NB4 (cell line): ENCODE results near the gene CDC42EP5.

Experiments used
- DNase-seq: peaks from one replicate; pipeline ENCODE4 v3.0.0; 2010; ENCODE audit warnings: low read depth
- H3K4me3 ChIP-seq: one replicate; pipeline ENCODE4 v1.5.1; 2011; ENCODE audit warnings: mild to moderate bottlenecking, low read depth, low read length, moderate library complexity
- MYC ChIP-seq: IDR thresholded peaks from 2 replicates; pipeline ENCODE4 v1.6.1; 2011; ENCODE audit warnings: low read depth, low read length
- POLR2A ChIP-seq: IDR thresholded peaks from 2 replicates; pipeline ENCODE4 v1.6.1; 2011; ENCODE audit warnings: mild to moderate bottlenecking; ENCODE audit not compliant: insufficient read length; ENCODE audit errors: extremely low read depth
- TF ChIP-seq, protein P1 (sequence below): IDR thresholded peaks from 2 replicates; pipeline ENCODE4 v1.6.1; 2011; ENCODE audit warnings: low read depth, low read length
- TF ChIP-seq, protein P2 (sequence below): IDR thresholded peaks from one replicate; pipeline ENCODE4 v1.5.1; 2012; ENCODE audit warnings: low read depth, low read length

Gene CDC42EP5

DNA sequence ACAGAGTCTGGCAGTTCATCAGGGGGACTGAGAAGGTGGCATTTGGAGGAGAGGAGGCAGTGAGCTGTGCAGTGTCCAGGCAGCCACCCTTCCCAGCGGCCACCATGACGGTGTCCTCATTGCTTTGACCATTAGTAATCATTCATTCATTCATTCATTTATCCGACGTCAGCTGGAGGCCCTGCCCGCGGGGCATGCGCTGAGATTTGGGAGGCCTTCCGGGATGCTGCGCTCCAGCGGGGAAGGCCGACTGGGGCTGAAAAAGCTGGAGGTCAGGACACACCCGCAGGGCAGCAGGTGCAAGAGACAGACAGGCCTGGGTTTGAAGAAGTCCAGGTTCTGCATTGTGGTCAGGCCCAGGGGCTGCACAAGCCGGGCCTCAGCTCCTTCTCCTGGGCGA lies 48.9 kb downstream of the CDC42EP5 start:
- no peak overlapping the region for H3K4me3 ChIP-seq
- TF ChIP-seq POLR2A (no peak), MYC (no peak)
- TF ChIP-seq, protein P1, sequence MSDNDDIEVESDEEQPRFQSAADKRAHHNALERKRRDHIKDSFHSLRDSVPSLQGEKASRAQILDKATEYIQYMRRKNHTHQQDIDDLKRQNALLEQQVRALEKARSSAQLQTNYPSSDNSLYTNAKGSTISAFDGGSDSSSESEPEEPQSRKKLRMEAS, result no peak
- TF ChIP-seq, protein P2, sequence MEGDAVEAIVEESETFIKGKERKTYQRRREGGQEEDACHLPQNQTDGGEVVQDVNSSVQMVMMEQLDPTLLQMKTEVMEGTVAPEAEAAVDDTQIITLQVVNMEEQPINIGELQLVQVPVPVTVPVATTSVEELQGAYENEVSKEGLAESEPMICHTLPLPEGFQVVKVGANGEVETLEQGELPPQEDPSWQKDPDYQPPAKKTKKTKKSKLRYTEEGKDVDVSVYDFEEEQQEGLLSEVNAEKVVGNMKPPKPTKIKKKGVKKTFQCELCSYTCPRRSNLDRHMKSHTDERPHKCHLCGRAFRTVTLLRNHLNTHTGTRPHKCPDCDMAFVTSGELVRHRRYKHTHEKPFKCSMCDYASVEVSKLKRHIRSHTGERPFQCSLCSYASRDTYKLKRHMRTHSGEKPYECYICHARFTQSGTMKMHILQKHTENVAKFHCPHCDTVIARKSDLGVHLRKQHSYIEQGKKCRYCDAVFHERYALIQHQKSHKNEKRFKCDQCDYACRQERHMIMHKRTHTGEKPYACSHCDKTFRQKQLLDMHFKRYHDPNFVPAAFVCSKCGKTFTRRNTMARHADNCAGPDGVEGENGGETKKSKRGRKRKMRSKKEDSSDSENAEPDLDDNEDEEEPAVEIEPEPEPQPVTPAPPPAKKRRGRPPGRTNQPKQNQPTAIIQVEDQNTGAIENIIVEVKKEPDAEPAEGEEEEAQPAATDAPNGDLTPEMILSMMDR, result no peak
- no peak for DNase-seq

DNA sequence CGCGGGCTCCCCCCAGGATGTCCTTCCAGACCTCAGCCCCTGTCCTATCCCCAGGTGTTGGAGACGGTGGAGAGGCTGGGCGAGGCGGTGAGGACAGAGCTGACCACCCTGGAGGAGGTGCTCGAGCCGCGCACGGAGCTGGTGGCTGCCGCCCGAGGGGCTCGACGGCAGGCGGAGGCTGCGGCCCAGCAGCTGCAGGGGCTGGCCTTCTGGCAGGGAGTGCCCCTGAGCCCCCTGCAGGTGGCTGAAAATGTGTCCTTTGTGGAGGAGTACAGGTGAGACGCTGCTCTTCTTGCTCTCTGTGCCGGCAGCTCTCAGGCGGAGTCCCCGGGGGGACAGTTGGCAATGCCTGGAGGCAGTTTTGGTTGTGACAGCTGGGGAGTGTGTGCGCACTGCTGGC lies 51.0 kb downstream of the CDC42EP5 start:
- no peak for TF ChIP-seq POLR2A
- TF ChIP-seq, protein P1, result no peak
- no peak for TF ChIP-seq MYC
- TF ChIP-seq, protein P2, result no peak
- DNase-seq, result no peak
- H3K4me3 ChIP-seq, result no peak overlapping the region

DNA sequence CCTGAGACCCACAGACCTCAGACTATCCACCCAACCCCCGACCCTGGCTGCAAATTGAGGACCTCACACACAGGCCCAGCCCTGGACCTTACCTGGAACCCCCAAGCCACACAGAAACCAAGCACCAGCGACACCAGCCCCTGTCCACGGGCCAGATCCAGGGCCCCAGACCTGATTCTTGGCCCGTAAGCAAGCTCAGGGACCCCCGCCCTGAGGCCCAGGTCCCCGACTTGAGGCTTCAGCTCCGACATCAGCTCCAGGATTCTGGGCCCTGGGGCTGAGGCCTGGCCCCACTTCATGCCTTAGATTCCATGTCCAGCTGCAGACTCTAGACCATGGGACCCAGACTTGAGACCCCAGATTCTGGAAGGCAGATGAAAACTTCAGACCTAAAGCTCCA lies 51.6 kb downstream of the CDC42EP5 start:
- no peak for TF ChIP-seq MYC
- TF ChIP-seq, protein P1, result no peak
- no peak for TF ChIP-seq POLR2A
- TF ChIP-seq, protein P2, result no peak
- no peak for DNase-seq
- no peak overlapping the region for H3K4me3 ChIP-seq

DNA sequence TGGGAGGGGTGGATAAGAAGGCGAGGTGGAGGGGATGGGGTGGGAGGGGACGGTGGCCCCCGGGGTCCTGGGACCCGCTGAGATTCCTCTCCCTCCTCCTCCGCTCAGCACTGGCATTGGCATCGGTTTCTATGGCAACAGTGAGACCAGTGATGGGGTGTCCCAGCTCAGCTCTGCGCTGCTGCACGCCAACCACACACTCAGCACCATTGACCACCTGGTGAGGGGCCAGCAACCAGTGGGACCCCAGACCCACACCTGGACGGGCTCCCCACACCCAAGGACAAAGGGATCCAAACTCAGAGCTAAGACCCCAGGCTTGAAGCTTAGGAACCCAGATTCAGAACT lies 52.0 kb downstream of the CDC42EP5 start:
- DNase-seq, result no peak
- TF ChIP-seq, protein P1, result no peak
- no peak for TF ChIP-seq MYC
- TF ChIP-seq, protein P2, result no peak
- no peak for TF ChIP-seq POLR2A
- no peak overlapping the region for H3K4me3 ChIP-seq

DNA sequence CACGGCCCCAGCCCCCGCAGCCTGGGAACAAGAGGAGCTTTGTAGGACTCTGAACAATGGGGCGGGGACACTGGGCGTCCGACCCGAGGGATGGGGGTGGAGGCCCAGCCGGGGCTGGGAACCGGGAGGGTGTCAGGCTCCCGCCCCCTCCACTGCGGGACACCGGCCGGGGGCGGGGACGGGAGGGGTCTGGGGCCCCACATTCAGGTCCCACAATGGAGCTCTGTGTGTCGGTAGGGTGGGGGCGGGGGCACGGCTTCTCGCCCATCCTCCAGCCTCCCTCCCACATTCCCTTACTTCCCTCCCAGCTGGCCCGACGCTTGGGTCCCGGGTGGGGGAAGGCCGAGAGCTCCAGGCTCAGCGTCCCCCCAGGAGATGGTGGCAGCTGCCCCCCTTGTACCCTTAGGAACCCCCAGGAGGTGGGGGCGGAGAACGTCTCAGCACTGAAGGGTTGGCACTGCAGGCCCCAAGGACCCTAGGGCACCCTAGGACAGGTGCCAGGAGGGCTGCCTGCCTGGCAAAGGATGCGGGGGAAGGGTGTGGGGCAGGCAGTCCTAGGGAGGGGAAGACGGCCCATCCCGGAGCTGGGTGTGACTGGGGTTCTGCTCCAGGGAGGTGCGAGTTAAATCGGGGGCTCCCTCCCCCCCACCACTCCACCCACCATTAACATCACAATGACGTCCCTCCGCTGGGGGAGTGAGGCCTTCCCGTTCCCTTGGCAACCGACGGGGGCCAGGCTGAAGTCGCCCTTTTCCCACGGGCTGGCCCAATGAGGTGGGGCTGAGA lies 52.5 kb downstream of the CDC42EP5 start:
- H3K4me3 ChIP-seq, result no peak overlapping the region
- no peak for DNase-seq

More for the DNA sequence above, 52.5 kb downstream of the CDC42EP5 start:
- TF ChIP-seq, protein P1, result no peak
- TF ChIP-seq, protein P2, result no peak
- TF ChIP-seq POLR2A (no peak), MYC (no peak)
